Stomach (tissue), 4 donors: ENCODE data around the gene SAMD3.

ENCODE experiments used
- POLR2A ChIP-seq, 4 donors: fragments of 450-650 bp; IDR thresholded peaks; one replicate each; pipeline ENCODE4 v1.6.1; 2016; ENCODE audit warnings: antibody characterized with exemption in 4 of 4, control low read depth in 2 of 4, mild to moderate bottlenecking in 1 of 4, moderate library complexity in 1 of 4
- POLR2AphosphoS5 ChIP-seq, 3 donors: sonication (generic); formaldehyde crosslinking; IDR thresholded peaks; one replicate each; pipeline ENCODE4 v1.6.1; 2016; ENCODE audit warnings: antibody characterized with exemption in 3 of 3

DNA sequence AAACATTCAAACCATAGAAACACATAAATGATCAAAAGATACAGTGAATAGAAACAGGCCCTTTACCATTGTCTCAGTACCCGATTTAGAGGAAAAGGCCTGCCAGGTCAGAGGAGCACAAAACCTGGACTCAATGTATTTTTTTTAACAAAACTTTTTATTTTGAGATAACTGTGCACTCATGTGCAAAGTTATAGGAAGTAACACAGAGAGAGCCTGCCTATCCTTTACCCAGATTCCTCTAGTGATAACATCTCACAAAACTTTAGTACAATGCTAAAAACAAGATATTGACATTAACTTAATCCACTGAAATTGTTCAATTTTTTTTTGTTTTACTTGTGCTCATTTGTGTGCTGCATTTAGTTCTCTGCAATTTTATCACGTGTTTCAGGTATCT lies 36.8 kb upstream of the SAMD3 start:
- TF ChIP-seq POLR2AphosphoS5 (IDR thresholded peaks at IDR 0.05) (no peak), POLR2A (IDR thresholded peaks at IDR 0.05) (no peak)
